HG03066 (cell line): ENCODE results near the gene CNTN1.

Experiments
- ATAC-seq: cut with Tn5 transposase; IDR thresholded peaks from one replicate; pipeline ENCODE4 v1.9.1; 2021; ENCODE audit warnings: low read depth; ENCODE audit not compliant: unreplicated experiment

CNTN1 gene

GRCh38 chr12:41013881-41014642, 321.8 kb downstream of the CNTN1 start:
- no peak for ATAC-seq

- no peak for ATAC-seq
These were observed 322.4 kb downstream of the CNTN1 start for GRCh38 chr12:41014643-41015020.

GRCh38 chr12:41018010-41018409, 325.8 kb downstream of the CNTN1 start:
- no peak for ATAC-seq

- ATAC-seq: no peak
These were observed 327.2 kb downstream of the CNTN1 start for GRCh38 chr12:41019461-41019860.

GRCh38 chr12:41023836-41024235, 331.6 kb downstream of the CNTN1 start:
- no peak for ATAC-seq

GRCh38 chr12:41026151-41026550, 333.9 kb downstream of the CNTN1 start:
- ATAC-seq: no peak

GRCh38 chr12:41032386-41032785, 340.1 kb downstream of the CNTN1 start:
- ATAC-seq: no peak

GRCh38 chr12:41034686-41035085, 342.4 kb downstream of the CNTN1 start:
- no peak for ATAC-seq

- ATAC-seq: no peak
These were observed 347.2 kb downstream of the CNTN1 start for GRCh38 chr12:41039461-41039860.

GRCh38 chr12:41045509-41045908, 353.3 kb downstream of the CNTN1 start:
- no peak for ATAC-seq

- ATAC-seq: no peak
These were observed 356.8 kb downstream of the CNTN1 start for GRCh38 chr12:41049033-41049432.

- no peak for ATAC-seq
These were observed 359.7 kb downstream of the CNTN1 start for GRCh38 chr12:41051954-41052353.

- ATAC-seq: no peak
These were observed 360.2 kb downstream of the CNTN1 start for GRCh38 chr12:41052441-41052840.

- ATAC-seq: no peak
These were observed 360.8 kb downstream of the CNTN1 start for GRCh38 chr12:41053046-41053445.

GRCh38 chr12:41055875-41056577, 363.8 kb downstream of the CNTN1 start:
- ATAC-seq: no peak

GRCh38 chr12:41058266-41058665, 366.0 kb downstream of the CNTN1 start:
- no peak for ATAC-seq

GRCh38 chr12:41061192-41061591, 369.0 kb downstream of the CNTN1 start:
- ATAC-seq: no peak

GRCh38 chr12:41064411-41064810, 372.2 kb downstream of the CNTN1 start:
- no peak for ATAC-seq

GRCh38 chr12:41067941-41068645, 375.9 kb downstream of the CNTN1 start:
- no peak for ATAC-seq

GRCh38 chr12:41073633-41074472, 381.6 kb downstream of the CNTN1 start:
- ATAC-seq: no peak

- ATAC-seq: no peak
These were observed 382.2 kb downstream of the CNTN1 start for GRCh38 chr12:41074473-41074769.
